SHP77 (cell line): ENCODE results near the gene PSME2.

Experiments
- DNase-seq, 2 experiments: peaks; one replicate each; lab custom pipeline; 2025; lab: John Stamatoyannopoulos, UW

PSME2 gene

GRCh38 chr14:24135834-24136683 is 10.4 kb downstream of the PSME2 start, which contains the start of gene PSME1:
Gene PSME1 (plus strand): TSS chr14:24136194. CDS start chr14:24136263, 69 bp downstream.
- peak; percentile 81 to 95 for DNase-seq

- no peak for DNase-seq
Observed at GRCh38 chr14:24135584-24135833, 10.9 kb downstream of the PSME2 start.

GRCh38 chr14:24133735-24134134 is 12.7 kb downstream of the PSME2 start:
- DNase-seq, result no peak

GRCh38 chr14:24132976-24133375 is 13.4 kb downstream of the PSME2 start:
- DNase-seq, result no peak

- peak; percentile 36 to 52 for DNase-seq
Observed at GRCh38 chr14:24132061-24132685, 14.2 kb downstream of the PSME2 start.

DNA sequence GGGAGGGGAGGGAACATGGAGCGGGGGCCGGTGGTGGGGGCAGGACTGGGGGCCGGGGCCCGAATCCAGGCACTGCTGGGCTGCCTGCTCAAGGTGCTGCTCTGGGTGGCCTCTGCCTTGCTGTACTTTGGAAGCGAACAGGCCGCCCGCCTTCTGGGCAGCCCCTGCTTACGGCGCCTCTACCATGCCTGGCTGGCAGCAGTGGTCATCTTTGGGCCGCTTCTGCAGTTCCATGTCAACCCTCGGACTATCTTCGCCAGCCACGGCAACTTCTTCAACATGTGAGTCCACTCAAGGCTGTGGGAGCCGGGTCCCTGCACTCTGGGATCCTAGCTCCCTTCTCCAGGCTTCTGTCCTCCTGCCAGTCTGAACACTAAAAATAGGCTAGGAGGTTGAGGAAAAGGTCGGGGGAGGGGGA is 14.9 kb downstream of the PSME2 start:
- DNase-seq, result no peak

DNA sequence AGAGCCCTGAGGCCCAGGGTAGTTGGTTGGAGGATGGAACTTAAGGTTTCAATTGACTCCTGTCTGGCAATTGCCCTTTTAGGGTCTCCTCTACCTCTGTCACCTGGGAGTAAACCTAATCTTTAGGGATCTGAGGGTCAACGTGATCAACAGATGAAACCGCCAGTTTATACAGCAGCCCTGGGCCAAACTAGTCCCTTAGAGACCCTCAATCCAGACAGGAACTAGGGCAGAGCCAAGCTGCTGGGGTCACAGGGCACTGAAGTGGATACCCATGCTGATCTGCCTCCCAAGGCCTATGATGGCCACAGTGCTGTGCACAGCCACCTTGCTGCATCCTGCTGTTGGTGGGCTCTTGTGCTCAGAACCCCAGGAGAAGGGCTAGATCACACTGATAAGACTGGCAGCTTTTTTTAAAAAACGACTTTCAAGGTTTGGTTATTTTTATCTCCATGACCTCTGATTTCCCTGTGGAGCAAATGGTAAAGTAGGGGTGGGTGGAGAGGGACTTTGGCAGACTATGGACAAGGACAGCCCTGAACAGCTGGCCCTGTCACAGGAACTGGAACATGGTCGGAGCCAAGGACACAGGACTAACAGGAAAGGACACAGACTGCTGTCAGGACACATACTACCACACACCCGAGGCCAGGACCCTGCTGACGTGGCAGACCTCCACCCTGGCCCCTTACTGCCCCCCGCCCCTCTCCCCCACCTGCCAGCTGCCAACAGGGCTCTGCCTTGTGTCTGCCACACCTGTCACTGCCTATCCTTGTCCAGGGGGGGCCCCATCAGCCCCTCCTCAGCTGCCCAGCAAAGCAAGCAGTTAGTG is 15.5 kb downstream of the PSME2 start:
- DNase-seq, result peak; percentile 46 to 73

DNA sequence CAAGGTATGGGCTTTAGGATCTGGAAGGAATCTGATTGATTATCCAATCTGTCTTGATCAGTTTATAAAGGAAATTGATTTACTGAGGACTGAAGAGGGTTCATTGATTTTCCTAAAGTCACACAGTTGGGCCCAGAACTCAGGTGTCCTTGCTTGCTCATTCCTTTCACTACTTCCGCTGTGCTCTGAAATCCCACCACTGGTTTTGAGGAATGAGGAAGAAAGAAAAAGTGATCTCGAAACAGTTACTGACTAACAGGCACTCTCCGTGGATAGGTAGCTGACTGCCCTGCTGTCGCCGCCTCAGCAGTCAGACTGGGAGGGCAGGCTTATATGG is 16.1 kb downstream of the PSME2 start, which contains the start of gene FITM1:
TSS of gene FITM1 (plus strand) at position 280 of the 337 bp plus-strand sequence. CDS start 905 bp downstream, outside the sequence.
- no peak for DNase-seq

DNA sequence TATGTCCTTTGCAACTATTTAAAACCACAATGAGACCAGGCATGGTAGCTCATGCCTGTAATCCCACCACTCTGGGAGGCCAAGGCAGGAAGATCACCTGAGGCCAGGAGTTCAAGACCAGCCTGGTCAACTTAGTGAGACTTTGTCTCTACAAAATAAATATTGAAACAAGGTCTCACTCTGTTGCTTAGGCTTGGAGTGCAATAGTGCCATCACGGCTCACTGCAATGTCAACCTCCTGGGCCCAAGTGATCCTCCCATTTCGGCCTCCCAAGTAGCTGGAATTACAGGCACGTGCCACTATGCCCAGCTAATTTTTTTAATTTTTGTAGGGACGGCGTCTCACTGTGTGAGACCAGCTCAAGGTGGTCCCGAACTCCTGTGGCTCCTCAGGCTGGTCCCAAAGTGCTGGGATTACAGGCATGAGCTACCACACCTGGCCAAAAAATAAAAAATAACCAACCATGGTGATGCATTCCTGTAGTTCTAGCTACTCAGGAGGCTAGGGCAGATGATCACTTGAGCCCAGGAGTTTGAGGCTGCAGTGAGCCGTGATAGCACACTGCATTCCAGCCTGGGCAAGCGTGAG is 16.9 kb downstream of the PSME2 start:
- DNase-seq, result no peak

GRCh38 chr14:24127673-24128072 is 18.7 kb downstream of the PSME2 start:
- DNase-seq, result no peak

- DNase-seq, result no peak
Observed at GRCh38 chr14:24126939-24127338, 19.5 kb downstream of the PSME2 start.

DNA sequence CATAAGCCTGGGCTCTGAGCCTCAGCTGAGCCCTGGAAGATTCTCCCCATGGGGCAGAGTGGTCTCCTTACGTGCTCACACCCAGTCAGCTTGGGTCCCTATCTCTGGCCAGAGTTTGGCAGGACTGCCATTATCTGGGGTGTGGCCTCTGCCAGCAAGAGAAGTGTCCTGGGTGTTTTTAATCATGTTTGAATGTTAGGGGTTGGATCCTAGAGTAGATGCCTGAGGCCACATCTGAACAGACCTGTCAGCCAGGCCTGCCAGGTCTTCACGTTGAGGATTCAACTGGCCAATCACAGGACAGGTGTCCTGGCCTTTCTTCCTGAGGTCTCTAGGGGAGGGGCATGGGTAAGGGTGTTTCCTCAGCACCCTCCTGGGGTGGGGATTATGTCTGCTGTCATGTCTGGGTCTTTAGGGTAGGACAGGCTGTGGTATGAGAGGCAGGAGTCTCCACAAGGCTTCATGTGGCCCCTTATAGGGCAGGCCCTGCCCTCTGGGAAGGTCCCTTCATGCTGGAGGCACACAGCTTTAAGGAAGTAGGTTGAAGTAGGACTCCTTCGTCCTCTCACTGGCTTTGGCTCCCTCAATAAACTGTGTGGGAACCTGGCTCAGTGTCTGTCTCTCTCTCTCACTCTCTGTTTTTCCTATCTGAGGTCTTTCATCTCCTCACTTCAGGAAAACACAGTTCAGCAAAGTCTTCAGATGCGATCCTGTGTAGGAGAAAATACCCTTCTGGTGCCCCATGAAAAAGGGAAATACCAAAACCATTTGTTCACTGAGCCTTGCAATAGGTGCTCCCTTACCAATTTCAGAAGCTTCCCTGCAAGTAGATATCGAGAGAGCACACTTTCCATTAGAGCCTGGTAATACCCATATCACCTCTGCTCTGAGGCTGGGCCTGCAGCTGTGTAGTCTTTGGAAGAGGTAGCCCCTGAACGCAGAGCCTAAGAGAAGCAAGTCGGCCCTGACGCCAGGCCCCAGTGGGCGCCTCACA is 22.7 kb downstream of the PSME2 start:
- no peak for DNase-seq

GRCh38 chr14:24122898-24123297 is 23.5 kb downstream of the PSME2 start:
- no peak for DNase-seq

DNA sequence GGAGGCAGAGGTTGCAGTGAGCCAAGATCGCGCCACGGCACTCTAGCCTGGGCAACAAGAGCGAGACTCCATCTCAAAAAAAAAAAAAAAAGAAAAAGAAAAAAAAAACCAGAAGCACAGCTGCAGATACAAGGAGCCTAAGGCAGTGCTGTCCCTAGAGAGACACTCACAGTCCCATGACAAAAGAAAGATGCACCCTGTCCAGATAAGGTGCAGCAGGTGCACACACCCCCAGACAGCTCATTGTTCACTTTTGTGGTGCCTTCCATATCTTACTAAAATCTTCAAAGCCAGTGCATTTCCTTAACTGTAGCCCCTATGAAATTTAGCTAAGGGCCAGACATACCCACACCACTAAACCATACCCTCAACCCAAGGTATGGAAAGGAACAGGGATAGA is 24.0 kb downstream of the PSME2 start:
- no peak for DNase-seq

DNA sequence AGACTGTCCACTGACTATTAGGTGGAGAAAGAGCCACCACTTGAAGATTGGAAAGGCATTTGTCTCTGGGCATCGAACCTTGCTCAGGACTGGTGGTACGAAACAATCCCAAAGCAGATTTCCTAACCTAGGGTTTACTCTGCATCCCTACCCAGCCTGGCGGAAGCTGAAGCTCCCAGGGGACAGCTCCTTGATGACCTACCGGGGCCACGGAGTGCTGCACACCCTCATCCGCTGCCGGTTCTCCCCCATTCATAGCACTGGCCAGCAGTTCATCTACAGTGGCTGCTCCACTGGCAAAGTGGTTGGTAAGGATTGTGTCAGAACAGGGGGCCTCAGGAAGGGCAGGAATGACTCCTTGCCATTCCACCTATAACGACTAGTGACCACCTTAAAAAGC is 25.2 kb downstream of the PSME2 start:
- no peak for DNase-seq

GRCh38 chr14:24119691-24120090 is 26.7 kb downstream of the PSME2 start:
- no peak for DNase-seq

GRCh38 chr14:24117179-24117578 is 29.2 kb downstream of the PSME2 start:
- DNase-seq, result no peak

DNA sequence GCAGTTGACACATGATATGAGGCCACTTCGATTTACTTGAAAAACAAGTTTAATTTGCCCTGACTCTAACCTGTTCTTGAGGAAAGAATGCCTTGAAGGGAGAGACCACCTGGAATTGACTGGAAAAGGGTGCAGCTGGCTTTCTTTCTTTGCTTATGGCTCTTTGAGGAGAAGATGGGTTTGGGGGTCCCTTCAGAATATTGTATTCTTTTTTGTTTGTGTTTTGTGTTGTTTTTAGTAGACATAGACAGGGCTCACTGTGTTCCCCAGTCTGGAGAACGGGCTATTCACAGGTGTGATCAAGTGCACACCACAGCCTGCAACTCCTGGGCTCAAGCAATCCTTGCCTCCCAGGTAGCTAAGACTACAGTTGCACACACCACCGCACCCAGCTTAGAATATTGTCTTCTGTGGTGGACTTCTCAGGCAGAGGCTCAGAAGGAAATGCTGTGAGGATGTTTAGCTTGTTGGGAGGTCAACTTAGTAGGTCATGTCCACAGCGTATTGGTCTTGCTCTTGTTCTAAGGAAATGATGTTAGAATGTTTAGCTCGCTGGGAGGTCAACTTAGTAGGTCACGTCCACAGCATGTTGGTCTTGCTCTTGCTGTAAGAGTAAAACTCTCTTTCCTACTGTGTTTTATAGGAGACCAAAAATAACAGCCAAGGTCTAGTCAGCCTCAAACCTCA is 30.1 kb downstream of the PSME2 start:
- DNase-seq, result no peak

DNA sequence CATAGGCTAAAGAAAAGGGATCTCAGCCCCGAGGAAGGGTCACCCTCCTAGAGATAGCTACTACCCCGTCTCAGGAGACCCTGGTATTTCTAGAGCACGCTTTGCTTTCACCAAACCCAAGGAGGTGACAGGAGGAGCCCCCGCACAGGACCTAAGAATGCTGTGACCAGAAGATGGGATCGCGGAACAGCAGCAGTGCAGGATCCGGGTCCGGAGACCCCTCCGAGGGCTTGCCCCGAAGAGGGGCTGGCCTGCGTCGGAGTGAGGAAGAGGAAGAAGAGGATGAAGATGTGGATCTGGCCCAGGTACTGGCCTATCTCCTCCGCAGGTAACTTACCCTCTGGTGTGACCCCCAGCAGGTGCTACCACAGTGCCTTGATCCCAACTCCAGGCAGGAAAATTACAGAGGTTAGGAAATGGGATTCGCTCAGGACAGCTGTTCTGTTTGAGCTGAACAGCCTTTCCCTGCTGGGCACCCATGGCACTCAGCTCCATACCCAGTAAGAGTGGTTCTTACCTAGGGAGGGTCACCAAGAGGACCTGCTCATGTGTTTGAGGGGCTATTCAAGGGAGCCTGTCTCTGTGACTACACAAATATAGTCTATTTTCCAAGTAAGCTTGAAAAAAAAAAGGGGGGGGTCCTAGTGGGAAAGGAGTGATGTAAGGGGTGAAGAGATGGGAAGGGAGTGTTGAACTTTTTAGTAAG is 30.8 kb downstream of the PSME2 start:
- DNase-seq, result no peak
